Stimulated activated CD4-positive, alpha-beta T cell treated with anti-CD3 and anti-CD28 coated beads, Interleukin-1b, Interleukin-23, amount 100 ng/mL, for 4 hours (primary cell): ENCODE data around the gene FNDC10.
"Not testable (repeated sequence)": the region's sequence is repeated elsewhere in the genome, so short reads cannot be mapped to it uniquely, and the experiment has no call there.

Experiments used
- DNase-seq, 2 donors: peaks; one replicate each; pipeline ENCODE4 v3.0.0-alpha.2; 2020; ENCODE audit warnings: low read depth in 2 of 2

Gene FNDC10

GRCh38 chr1:1599935-1600860 lies at the start of gene FNDC10:
Gene FNDC10, minus strand, starts transcription at chr1:1600135. Its CDS starts 120 bp downstream, at chr1:1600015.
- DNase-seq, result no peak

- DNase-seq, result not testable (repeated sequence)
These were observed 48.3 kb upstream of the FNDC10 start for GRCh38 chr1:1648265-1648664.

GRCh38 chr1:1647567-1648241 lies 47.8 kb upstream of the FNDC10 start:
- DNase-seq, result not testable (repeated sequence)

GRCh38 chr1:1646326-1646725 lies 46.4 kb upstream of the FNDC10 start:
- DNase-seq, result not testable (repeated sequence)

- not testable (repeated sequence) for DNase-seq
These were observed 41.0 kb upstream of the FNDC10 start for GRCh38 chr1:1640711-1641461.

GRCh38 chr1:1640081-1640480 lies 40.1 kb upstream of the FNDC10 start:
- DNase-seq, result not testable (repeated sequence)

- DNase-seq, result not testable (repeated sequence)
These were observed 39.4 kb upstream of the FNDC10 start for GRCh38 chr1:1639368-1639767.

- DNase-seq, result not testable (repeated sequence)
These were observed 38.6 kb upstream of the FNDC10 start for GRCh38 chr1:1638528-1638927.

GRCh38 chr1:1637479-1637875 lies 37.5 kb upstream of the FNDC10 start:
- DNase-seq, result not testable (repeated sequence)

GRCh38 chr1:1636621-1637478 lies 36.9 kb upstream of the FNDC10 start:
- not testable (repeated sequence) for DNase-seq

- not testable (repeated sequence) for DNase-seq
These were observed 34.7 kb upstream of the FNDC10 start for GRCh38 chr1:1634613-1635012.

GRCh38 chr1:1633409-1633808 lies 33.5 kb upstream of the FNDC10 start:
- not testable (repeated sequence) for DNase-seq

GRCh38 chr1:1631782-1632420 lies 32.0 kb upstream of the FNDC10 start, which contains the start of gene MMP23B:
Gene MMP23B, plus strand, starts transcription at chr1:1632173. Its CDS starts 46 bp downstream, at chr1:1632219.
- no peak for DNase-seq

- DNase-seq, result no peak
These were observed 31.2 kb upstream of the FNDC10 start for GRCh38 chr1:1630965-1631781.

GRCh38 chr1:1630191-1630964 lies 30.4 kb upstream of the FNDC10 start:
- peak; percentile 83 to 90 for DNase-seq

- peak; percentile 54 to 69 for DNase-seq
These were observed 29.7 kb upstream of the FNDC10 start for GRCh38 chr1:1629430-1630190.

- peak in 1 of 2 donors; percentile 36 for DNase-seq
These were observed 29.0 kb upstream of the FNDC10 start for GRCh38 chr1:1628754-1629429.
